Mucosa of stomach (tissue), 1 donor: ENCODE measurements around the gene ARHGAP19.

Experiments used
- H3K27me3 ChIP-seq: one replicate; pipeline ENCODE4 v1.7.0; 2013; ENCODE audit warnings: mild to moderate bottlenecking, low read length; ENCODE audit not compliant: control insufficient read depth, insufficient read depth
- H3K36me3 ChIP-seq: one replicate; pipeline ENCODE4 v1.7.0; 2013; ENCODE audit warnings: low read length; ENCODE audit not compliant: control insufficient read depth, insufficient read depth
- H3K4me1 ChIP-seq: one replicate; pipeline ENCODE4 v1.7.0; 2013; ENCODE audit warnings: mild to moderate bottlenecking, low read length; ENCODE audit not compliant: control insufficient read depth, insufficient read depth
- H3K4me3 ChIP-seq: one replicate; pipeline ENCODE4 v1.7.0; 2013; ENCODE audit warnings: low read length
- H3K9ac ChIP-seq: one replicate; pipeline ENCODE4 v1.7.0; 2013; ENCODE audit warnings: mild to moderate bottlenecking, low read length, moderate library complexity
- H3K9me3 ChIP-seq: one replicate; pipeline ENCODE4 v1.7.0; 2013; ENCODE audit warnings: mild to moderate bottlenecking, low read length, moderate library complexity; ENCODE audit not compliant: control insufficient read depth
- donor health status: Pancreatic carcinoma.

The ARHGAP19 gene

DNA sequence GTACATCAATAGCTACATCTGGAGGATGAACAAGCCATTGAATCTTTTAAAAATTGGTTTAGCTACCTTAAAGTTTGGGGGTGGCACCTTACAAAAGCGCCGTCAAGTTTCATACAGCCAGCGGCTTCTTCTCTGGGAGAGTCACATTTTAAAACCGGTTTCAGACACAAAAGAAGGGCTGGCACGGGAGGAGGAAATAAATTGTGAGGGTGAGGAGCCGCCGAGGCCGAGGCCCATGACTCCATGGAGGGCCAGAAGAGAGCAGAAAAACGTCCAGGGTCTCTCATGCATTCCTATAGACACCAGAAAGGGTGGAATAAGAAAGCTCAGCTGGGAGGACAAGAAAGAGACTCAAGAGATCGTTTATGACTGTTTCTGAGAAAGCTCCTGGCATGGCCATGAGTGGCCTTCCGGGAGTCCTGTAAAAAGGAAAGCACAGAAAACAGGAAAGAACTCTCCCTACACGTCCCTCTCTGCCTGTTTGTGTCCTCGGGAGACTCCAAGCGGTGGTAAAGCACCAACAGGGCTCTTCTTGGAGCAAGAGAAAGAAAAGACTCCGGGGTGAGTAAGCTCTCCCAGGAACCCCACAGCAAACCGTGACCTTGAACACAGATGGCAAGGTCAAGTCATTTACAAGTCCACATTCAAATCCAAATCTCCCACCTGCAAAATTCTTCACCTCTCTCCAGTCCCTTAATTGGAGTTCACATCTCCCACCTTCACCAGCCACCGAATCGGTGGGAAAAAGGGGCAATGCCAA, 40.3 kb upstream of the ARHGAP19 start:
- H3K9me3 ChIP-seq, result no peaks in the 10 kb centered on the region
- H3K36me3 ChIP-seq, result no peaks in the 10 kb centered on the region
- peaks cover 47% of the 10 kb centered on the region for H3K4me1 ChIP-seq
- H3K27me3 ChIP-seq, result no peaks in the 10 kb centered on the region
- H3K9ac ChIP-seq, result peak overlapping the region; percentile 91
- H3K4me3 ChIP-seq, result peak overlapping the region; percentile 88

DNA sequence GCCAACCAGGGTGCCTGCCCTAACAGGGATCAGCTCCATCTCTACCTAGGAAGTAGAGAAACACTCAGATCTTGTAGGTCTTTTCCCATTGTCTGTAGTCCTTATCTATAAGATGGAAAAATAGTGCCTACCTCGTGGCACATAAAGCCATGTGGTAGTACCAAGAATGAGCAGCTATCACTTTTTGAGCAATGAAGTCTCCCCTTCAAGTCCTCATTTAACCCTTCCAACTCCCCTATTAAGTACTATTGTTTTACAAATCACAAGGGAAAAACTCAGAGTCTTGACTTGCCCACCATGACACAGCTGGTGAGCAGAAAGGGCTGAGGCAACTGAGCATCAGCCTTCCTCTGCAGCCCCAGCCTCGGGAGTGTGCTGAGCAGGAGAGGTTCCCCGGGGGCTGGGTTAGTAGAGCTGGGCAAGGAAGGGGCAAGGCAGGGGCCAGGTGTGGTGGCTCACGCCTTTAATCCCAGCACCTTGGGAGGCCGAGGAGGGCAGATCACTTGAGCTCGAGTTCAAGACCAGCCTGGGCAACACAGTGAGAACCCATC, 38.8 kb upstream of the ARHGAP19 start:
- H3K4me1 ChIP-seq, result peaks cover 51% of the 10 kb centered on the region
- no peaks in the 10 kb centered on the region for H3K9me3 ChIP-seq
- peak overlapping the region; percentile 91 for H3K9ac ChIP-seq
- H3K36me3 ChIP-seq, result no peaks in the 10 kb centered on the region
- H3K27me3 ChIP-seq, result no peaks in the 10 kb centered on the region
- peak overlapping the region; percentile 3 for H3K4me3 ChIP-seq

DNA sequence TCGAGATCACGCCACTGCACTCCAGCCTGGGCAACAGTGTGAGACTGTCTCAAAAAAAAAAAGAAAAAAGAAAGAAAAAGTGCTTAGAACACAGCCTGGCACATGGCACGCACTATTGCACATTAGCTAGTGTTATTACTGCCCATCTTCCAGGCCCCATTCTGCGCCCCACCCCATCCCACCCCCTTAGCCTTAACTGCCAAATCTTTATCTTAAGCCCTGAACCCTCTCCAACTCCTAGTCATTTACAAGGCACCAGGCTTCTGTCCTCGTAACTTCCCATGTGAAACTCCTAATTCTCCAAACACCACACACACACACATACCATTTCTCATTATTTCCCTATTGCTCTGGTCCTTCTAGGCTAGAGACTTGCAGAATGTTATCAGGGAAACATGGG, 37.3 kb upstream of the ARHGAP19 start:
- no peaks in the 10 kb centered on the region for H3K9me3 ChIP-seq
- no peaks in the 10 kb centered on the region for H3K36me3 ChIP-seq
- peaks cover 60% of the 10 kb centered on the region for H3K4me1 ChIP-seq
- H3K4me3 ChIP-seq, result no peak overlapping the region
- H3K27me3 ChIP-seq, result no peaks in the 10 kb centered on the region
- H3K9ac ChIP-seq, result no peak overlapping the region

DNA sequence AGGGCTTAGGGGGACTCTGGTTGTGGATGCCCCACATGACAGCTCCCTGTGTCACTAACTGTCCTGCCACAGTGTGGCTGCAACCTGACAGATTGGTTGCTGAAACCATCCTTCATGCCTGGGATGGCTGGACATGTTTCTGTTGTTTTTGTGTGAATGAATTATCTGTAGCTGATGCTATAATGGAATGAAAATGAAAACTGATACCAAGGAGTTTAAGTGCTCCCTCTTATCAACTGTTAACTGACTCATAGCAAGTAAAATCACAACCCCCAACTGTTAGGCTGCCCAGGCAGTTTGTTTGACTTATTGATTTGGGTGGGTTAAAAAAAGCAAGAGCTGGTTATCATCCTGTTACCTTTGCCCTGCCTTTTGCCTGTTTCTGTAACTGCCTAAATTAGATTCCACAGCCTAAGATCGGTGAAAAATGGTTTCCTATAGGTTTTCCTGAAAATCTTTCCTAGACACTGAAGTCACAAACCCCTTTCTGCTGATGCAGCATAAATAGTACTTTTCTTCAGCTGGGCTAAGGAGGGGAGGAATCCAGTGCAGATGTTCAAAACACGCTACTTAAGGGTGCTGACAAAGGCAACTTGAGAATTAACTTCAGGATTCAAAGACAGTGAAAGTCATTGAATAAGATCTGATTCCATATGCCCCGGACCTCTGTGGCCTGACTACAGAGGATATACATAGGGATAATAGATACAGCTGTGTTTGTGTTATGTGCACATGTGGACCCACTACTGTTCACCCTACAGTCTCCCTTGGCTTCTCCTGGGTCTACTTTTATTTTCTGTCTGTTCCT, 36.4 kb upstream of the ARHGAP19 start:
- no peaks in the 10 kb centered on the region for H3K36me3 ChIP-seq
- peaks cover 62% of the 10 kb centered on the region for H3K4me1 ChIP-seq
- H3K9me3 ChIP-seq, result no peaks in the 10 kb centered on the region
- H3K4me3 ChIP-seq, result no peak overlapping the region
- H3K9ac ChIP-seq, result no peak overlapping the region
- H3K27me3 ChIP-seq, result no peaks in the 10 kb centered on the region

DNA sequence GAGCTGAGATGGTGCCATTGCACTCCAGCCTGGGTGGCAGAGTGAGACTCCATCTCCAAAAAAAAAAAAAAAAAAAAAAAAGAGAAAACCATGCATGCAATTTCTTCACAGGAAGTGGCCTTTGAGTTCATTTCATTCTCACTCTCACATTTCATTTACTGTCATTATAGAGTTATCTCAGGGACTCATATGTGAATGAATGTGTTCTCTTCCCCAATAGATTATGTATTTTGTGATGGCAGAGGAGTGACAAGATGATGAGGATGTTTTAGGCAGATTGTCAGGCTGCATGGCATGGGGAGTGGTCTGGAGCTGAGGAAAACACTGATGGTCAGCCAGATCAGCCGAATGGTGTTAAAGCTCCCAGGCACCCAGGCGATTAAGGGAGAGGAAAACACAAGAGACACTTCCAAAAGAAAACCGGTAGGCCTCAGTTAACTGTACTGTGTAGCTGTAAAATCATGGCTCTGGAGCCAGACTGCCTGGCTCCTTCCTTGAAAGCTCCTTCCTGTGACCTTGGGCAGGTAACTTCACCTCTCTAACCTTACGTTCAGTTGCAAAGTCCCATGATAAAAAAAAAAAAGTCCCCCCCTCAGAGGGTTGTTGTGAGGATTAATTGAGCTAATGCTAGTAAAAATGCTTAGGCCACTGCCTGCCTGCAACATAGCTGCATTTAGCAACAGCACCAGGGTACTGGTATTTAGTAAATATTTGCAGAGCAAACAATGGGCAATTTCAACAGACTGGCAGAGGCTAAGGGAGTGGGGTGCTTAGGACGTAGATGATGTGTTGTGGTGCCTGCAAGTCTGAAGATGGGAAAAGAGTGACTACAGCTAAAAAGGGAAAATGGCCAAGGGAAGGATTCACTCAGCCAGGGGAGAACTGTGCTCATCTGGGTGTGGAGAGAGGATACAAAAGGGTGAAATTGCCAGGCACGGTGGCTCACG, 35.2 kb upstream of the ARHGAP19 start:
- peak overlapping the region; percentile 12 for H3K9ac ChIP-seq
- H3K9me3 ChIP-seq, result no peaks in the 10 kb centered on the region
- no peak overlapping the region for H3K4me3 ChIP-seq
- H3K36me3 ChIP-seq, result no peaks in the 10 kb centered on the region
- H3K4me1 ChIP-seq, result peaks cover 62% of the 10 kb centered on the region
- H3K27me3 ChIP-seq, result no peaks in the 10 kb centered on the region

- Histone ChIP-seq H3K4me3 (no peak overlapping the region), H3K36me3 (no peaks in the 10 kb centered on the region), H3K4me1 (peaks cover 64% of the 10 kb centered on the region), H3K9me3 (no peaks in the 10 kb centered on the region), H3K9ac (no peak overlapping the region), H3K27me3 (no peaks in the 10 kb centered on the region)
These were observed 33.3 kb upstream of the ARHGAP19 start for GRCh38 chr10:97325754-97326153.

DNA sequence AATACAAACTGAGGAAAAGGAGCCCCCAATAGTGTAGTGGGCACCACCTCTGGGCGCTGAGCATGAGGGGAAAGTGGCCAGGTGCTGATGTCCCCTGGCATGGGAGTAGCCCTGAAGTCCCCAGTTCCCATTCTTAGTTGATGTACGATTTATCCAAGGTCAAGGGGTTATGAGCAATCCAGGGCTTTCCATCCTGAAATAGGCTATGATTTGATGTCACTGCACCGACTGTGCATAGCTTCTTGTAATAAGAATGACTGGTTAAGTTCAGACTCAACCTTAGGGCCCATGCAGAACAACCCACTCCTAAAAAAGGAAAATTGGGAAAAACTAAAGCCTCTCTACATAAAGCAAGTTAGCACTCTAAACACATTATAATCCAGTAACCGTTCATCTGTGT, 31.1 kb upstream of the ARHGAP19 start:
- Histone ChIP-seq H3K4me1 (peaks cover 57% of the 10 kb centered on the region), H3K4me3 (no peak overlapping the region), H3K9me3 (no peaks in the 10 kb centered on the region), H3K36me3 (no peaks in the 10 kb centered on the region), H3K9ac (peak overlapping the region; percentile 7), H3K27me3 (no peaks in the 10 kb centered on the region)

DNA sequence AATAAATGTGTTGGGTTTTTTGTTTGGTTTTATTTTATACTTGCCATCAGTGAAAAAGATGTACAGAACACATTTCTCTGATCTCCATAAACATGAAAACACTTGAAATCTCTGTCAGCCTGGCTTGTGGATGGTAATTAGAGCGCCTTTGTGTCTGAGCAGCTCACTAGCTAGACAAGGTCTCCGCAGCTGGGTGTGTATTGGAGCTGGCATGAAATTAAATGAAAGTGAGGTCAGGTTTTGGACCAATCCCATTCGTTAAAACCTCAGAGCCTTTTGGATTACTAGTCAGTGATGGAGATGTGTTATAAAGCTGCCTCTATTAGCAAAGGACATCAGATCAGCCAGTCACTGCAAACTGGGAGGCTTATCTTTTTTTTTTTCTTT, 29.4 kb upstream of the ARHGAP19 start:
- Histone ChIP-seq H3K27me3 (no peaks in the 10 kb centered on the region), H3K4me3 (peak overlapping the region; percentile 71), H3K4me1 (peaks cover 40% of the 10 kb centered on the region), H3K9ac (peak overlapping the region; percentile 89), H3K36me3 (no peaks in the 10 kb centered on the region), H3K9me3 (no peaks in the 10 kb centered on the region)

- Histone ChIP-seq H3K4me3 (peak overlapping the region; percentile 71), H3K27me3 (no peaks in the 10 kb centered on the region), H3K36me3 (no peaks in the 10 kb centered on the region), H3K4me1 (peaks cover 34% of the 10 kb centered on the region), H3K9me3 (no peaks in the 10 kb centered on the region), H3K9ac (peak overlapping the region; percentile 89)
These were observed 28.8 kb upstream of the ARHGAP19 start for GRCh38 chr10:97321032-97321803.

DNA sequence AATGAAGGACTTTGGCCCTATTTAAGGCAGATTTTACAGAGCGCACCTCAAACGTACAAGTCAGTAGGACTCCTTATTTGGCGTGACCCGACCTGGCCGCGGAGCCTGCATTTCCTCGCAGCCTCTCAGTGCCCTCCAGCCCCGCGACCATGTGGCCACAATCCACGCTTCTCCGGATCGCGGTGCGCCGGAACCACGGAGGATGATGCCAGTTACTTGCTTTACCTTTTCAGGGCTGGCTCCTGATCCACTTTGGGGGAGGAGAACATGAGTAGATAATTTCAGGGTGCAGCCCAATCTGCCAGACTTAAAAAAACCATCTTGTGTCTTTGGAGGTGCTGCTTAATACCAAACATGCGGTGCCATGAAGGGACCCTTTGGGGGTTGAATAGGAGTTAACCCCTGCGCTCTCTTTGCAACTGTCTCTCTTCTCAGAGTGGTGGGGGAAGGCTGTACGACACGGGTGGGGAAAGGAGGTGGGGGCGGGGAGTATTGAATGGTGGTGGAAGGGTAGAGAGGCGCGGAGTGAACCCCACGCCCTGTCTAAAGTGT, 28.1 kb upstream of the ARHGAP19 start:
- Histone ChIP-seq H3K9ac (peak overlapping the region; percentile 89), H3K9me3 (no peaks in the 10 kb centered on the region), H3K27me3 (no peaks in the 10 kb centered on the region), H3K4me1 (peaks cover 28% of the 10 kb centered on the region), H3K4me3 (peak overlapping the region; percentile 71), H3K36me3 (no peaks in the 10 kb centered on the region)
